ENCODE data around the gene VCAM1. TPM values are rescaled to one million over a fixed set of nuclear protein-coding genes. Genes with fewer than 3 reads are reported as not detected.

Gene VCAM1
- total RNA-seq, 2 experiments from 2014 or later, result 0.83 to 1.1 TPM

GRCh38 chr1:100731309-100731708 is 11.8 kb downstream of the VCAM1 start:
- H3K36me3 Mint-ChIP-seq (ENCODE audit: low read depth), result no peaks in the 10 kb centered on the region
- DNase-seq, result no peak
- no peak overlapping the region for H3K4me3 Mint-ChIP-seq
- ChIA-PET POLR2A (interaction anchor here (0.6 kb wide), 1 partner anchor 760 kb away, joined by 4 read pairs; no protein-coding TSS in a partner anchor), CTCF (interaction anchor here (1.0 kb wide), 1 partner anchor 188 kb away, joined by 3 read pairs; no protein-coding TSS in a partner anchor)
- H3K27ac Mint-ChIP-seq, result no peak overlapping the region
- no peak for ATAC-seq
- H3K9me3 Mint-ChIP-seq, result no peaks in the 10 kb centered on the region
- peaks cover 9% of the 10 kb centered on the region for H3K27me3 Mint-ChIP-seq
- TF ChIP-seq CTCF (IDR thresholded peaks at IDR 0.05), result no peak
- intact Hi-C loops (cut with micrococcal nuclease), result no loop called here
- peaks cover 5% of the 10 kb centered on the region for H3K4me1 Mint-ChIP-seq (ENCODE audit: low read depth)

GRCh38 chr1:100731758-100732157 is 12.2 kb downstream of the VCAM1 start:
- ChIA-PET CTCF (no interaction called here), POLR2A (no interaction called here)
- Mint-ChIP-seq H3K36me3 (ENCODE audit: low read depth) (no peaks in the 10 kb centered on the region), H3K4me3 (no peak overlapping the region), H3K4me1 (ENCODE audit: low read depth) (peaks cover 5% of the 10 kb centered on the region), H3K27ac (no peak overlapping the region), H3K9me3 (no peaks in the 10 kb centered on the region), H3K27me3 (peaks cover 8% of the 10 kb centered on the region)
- no peak for TF ChIP-seq CTCF (IDR thresholded peaks at IDR 0.05)
- intact Hi-C loops (cut with micrococcal nuclease), result no loop called here
- DNase-seq (no peak), ATAC-seq (peak; percentile 55)

- DNase-seq (no peak), ATAC-seq (no peak)
- ChIA-PET POLR2A (no interaction called here), CTCF (no interaction called here)
- TF ChIP-seq CTCF (IDR thresholded peaks at IDR 0.05), result no peak
- no peaks in the 10 kb centered on the region for H3K9me3 Mint-ChIP-seq
- H3K27me3 Mint-ChIP-seq, result peaks cover 2% of the 10 kb centered on the region
- no peak overlapping the region for H3K4me3 Mint-ChIP-seq
- no peak overlapping the region for H3K27ac Mint-ChIP-seq
- intact Hi-C loops (cut with micrococcal nuclease), result no loop called here
- H3K36me3 Mint-ChIP-seq (ENCODE audit: low read depth), result no peaks in the 10 kb centered on the region
- H3K4me1 Mint-ChIP-seq (ENCODE audit: low read depth), result peaks cover 5% of the 10 kb centered on the region
These were observed 15.1 kb downstream of the VCAM1 start for GRCh38 chr1:100734676-100735075.

- DNase-seq (no peak), ATAC-seq (no peak)
- Mint-ChIP-seq H3K9me3 (no peaks in the 10 kb centered on the region), H3K27ac (no peak overlapping the region), H3K27me3 (no peaks in the 10 kb centered on the region), H3K4me1 (ENCODE audit: low read depth) (peaks cover 5% of the 10 kb centered on the region), H3K4me3 (no peak overlapping the region), H3K36me3 (ENCODE audit: low read depth) (no peaks in the 10 kb centered on the region)
- intact Hi-C loops (cut with micrococcal nuclease), result no loop called here
- no peak for TF ChIP-seq CTCF (IDR thresholded peaks at IDR 0.05)
- POLR2A ChIA-PET, result no interaction called here
- CTCF ChIA-PET, result no interaction called here
These were observed 15.7 kb downstream of the VCAM1 start for GRCh38 chr1:100735244-100735643.

- ATAC-seq, result no peak
- ChIA-PET CTCF (interaction anchor here (2.2 kb wide), 1 partner anchor 14 kb away, joined by 5 read pairs; no protein-coding TSS in a partner anchor), POLR2A (no interaction called here)
- Mint-ChIP-seq H3K4me1 (ENCODE audit: low read depth) (peaks cover 5% of the 10 kb centered on the region), H3K4me3 (no peak overlapping the region), H3K27me3 (no peaks in the 10 kb centered on the region), H3K36me3 (ENCODE audit: low read depth) (no peaks in the 10 kb centered on the region), H3K27ac (no peak overlapping the region), H3K9me3 (no peaks in the 10 kb centered on the region)
- no peak for DNase-seq
- TF ChIP-seq CTCF (IDR thresholded peaks at IDR 0.05), result no peak
- intact Hi-C loops (cut with micrococcal nuclease), result no loop called here
These were observed 16.8 kb downstream of the VCAM1 start for GRCh38 chr1:100736324-100736723.

Data from activated CD8-positive, alpha-beta T cell treated with anti-CD3 and anti-CD28 coated beads for 36 hours (primary cell).